Activated CD4-positive, alpha-beta T cell treated with anti-CD3 and anti-CD28 coated beads for 4 hours (primary cell): ENCODE data around the gene GALNT7.
A peak's percentile ranks its signal among the peaks of the same experiment; 100 is the strongest.
"Not testable (repeated sequence)": the region's sequence is repeated elsewhere in the genome, so short reads cannot be mapped to it uniquely, and the experiment has no call there.

ENCODE experiments used
- DNase-seq, 2 donors: peaks; one replicate each; pipeline ENCODE4 v3.0.0-alpha.2; 2020

Gene GALNT7, protein sequence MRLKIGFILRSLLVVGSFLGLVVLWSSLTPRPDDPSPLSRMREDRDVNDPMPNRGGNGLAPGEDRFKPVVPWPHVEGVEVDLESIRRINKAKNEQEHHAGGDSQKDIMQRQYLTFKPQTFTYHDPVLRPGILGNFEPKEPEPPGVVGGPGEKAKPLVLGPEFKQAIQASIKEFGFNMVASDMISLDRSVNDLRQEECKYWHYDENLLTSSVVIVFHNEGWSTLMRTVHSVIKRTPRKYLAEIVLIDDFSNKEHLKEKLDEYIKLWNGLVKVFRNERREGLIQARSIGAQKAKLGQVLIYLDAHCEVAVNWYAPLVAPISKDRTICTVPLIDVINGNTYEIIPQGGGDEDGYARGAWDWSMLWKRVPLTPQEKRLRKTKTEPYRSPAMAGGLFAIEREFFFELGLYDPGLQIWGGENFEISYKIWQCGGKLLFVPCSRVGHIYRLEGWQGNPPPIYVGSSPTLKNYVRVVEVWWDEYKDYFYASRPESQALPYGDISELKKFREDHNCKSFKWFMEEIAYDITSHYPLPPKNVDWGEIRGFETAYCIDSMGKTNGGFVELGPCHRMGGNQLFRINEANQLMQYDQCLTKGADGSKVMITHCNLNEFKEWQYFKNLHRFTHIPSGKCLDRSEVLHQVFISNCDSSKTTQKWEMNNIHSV

GRCh38 chr4:173168396-173169177 lies at the start of gene GALNT7:
Gene GALNT7 (plus strand): TSS chr4:173168811. CDS start chr4:173168836, 25 bp downstream.
- DNase-seq = peak; percentile 64 to 67

DNA sequence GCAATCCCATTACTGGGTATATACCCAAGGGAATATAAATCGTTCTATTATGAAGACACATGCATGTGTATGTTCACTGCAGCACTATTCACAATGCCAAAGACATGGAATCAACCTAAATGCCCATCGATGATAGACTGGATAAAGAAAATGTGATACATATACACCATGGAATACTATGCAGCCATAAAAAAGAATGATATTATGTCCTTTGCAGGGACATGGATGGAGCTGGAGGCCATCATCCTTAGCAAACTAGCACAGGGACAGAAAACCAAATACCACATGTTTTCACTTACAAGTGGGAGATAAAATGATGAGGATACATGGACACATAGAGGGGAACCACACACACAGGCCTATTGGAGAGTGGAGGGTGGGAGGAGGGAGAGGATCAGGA lies 49.8 kb upstream of the GALNT7 start:
- DNase-seq = not testable (repeated sequence)

- DNase-seq = no peak
Measured at GRCh38 chr4:173119818-173120217, 48.8 kb upstream of the GALNT7 start.

DNA sequence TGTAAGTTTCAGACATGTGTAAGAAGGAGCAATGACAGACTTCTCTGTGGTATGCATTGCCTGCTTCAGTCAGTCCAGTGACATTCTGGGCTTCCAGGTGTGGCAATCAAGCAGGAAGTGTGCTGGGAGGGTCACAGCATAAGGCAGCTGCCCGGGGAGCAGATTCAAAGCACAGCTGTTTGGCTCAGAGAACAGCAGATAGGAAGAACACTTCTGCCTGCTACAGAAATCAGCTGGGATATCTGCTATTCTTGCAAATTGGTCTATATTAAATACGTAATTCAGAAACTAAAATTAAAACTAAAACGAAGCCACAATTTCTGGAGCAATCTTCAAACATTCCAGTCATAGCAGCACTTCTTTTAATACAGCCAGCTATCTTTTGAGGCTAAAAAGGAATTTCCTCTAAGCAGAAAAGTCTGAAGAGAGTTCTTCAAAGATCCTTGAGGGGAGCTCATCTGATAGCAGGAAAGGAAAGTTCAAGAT lies 47.5 kb upstream of the GALNT7 start:
- DNase-seq = no peak

DNA sequence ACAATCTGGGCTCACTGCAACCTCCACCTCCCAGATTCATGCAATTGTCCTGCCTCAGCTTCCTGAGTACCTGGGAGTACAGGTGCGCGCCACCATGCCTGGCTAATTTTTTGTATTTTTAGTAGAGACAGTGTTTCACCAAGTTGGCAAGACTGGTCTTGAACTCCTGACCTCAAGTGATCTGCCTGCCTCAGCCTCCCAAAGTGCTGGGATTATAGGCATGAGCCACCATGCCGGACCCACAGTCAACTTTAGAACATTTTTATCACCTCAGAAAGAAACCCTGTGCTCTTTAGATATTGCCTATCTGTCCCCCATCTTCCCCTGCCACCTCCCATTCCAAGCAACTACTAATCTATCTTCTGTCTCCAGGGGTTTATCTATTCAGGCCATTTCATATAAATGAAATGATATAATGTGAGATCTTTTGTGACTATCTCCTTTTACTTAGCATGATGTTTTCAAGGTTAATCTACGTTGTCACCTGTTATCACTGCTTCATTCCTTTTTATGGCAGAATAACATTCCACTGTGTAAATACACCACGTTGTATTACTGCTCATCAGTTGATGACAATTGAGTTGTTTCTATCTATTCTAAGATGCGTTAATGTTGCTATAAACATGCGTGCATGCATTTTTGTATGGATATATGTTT lies 44.3 kb upstream of the GALNT7 start:
- no peak for DNase-seq

DNA sequence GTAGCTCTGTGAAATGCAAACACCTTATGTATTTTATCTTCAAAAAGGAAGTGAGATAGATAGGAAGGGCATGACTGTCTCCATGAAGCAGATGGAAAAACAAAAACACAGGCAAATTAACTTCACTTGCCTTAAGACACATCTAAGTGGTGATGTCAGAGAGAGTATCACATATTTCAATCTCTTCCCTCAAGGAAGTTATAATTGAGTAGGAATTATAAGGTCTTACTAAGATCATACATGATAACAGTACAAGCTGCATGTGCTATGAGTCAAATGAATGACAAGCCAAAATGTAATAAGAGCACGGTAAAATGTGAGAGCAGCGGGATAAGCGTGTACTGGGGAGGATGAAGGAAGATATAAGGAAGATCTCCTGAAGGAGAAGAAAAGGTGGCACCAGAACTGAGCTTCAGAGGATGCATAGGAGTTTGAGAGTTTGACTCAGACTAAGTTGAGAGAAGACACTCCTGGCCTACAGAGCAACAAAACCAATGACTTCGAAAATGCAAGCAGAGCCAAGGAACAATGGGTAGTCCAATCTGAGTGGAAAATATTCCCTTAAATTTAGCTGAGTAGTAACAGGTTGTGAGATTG lies 43.3 kb upstream of the GALNT7 start:
- no peak for DNase-seq

DNA sequence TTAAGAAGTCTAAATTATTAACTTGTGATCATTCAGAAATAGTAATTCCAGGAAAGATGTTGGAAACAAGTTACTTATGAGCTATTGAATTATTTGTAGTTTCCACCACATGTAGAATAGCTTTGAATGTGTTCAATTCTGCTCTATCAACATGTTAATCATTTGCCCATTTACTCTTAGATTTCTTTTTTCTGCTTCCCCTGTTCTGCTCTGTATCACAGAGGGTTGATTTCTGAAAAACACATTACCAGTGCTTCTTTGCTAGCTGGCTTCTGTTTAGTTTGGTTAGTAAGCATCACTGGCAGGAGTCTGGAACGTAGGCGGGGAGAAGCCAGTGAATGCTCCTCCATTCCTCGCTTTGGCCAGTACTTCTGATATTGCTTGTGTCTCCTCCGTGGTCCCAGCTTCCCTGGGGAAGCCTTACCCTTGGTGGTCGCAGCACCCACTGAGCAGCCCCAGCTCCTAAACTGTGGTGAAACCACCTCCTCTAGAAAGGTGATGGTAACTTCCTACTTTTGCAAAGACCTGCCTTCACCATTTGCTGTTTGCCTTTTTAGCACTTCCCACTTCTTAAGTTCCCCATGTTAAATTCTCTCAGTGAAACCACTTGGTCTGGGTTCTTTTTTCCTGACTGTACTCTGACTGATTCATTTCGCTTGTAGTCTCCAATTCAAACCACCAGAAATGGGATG lies 40.3 kb upstream of the GALNT7 start:
- DNase-seq = no peak

GRCh38 chr4:173130687-173131086 lies 37.9 kb upstream of the GALNT7 start:
- no peak for DNase-seq

- no peak for DNase-seq
Measured at GRCh38 chr4:173134426-173134825, 34.2 kb upstream of the GALNT7 start.

DNA sequence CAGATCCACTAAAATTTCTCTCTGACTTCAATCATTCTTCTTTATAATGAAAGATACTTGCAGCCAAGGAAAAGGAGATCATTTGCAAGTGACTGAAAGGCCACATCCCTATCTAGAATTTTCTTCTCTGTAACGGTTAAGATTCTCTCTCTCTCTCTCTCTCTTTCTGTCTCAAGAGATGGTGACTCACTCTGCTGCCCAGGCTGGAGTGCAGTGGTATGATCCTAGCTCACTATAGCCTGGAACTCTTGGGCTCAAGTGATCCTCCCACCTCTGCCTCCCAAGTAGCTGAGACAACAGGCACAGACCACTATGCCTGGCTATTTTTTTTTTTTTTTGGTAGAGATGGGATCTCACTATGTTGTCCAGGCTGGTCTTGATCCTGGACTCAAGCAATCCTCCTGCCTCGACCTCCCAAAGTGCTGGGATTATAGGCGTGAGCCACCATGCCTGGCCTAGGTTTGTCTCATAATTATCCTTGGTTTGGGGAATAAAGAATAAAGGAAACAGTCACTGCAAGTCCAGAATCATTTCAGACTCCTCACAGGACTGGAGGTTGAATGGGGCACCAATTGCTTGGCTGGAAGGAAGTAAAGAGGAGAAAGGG lies 33.3 kb upstream of the GALNT7 start:
- no peak for DNase-seq

- no peak for DNase-seq
Measured at GRCh38 chr4:173138624-173139023, 30.0 kb upstream of the GALNT7 start.

DNA sequence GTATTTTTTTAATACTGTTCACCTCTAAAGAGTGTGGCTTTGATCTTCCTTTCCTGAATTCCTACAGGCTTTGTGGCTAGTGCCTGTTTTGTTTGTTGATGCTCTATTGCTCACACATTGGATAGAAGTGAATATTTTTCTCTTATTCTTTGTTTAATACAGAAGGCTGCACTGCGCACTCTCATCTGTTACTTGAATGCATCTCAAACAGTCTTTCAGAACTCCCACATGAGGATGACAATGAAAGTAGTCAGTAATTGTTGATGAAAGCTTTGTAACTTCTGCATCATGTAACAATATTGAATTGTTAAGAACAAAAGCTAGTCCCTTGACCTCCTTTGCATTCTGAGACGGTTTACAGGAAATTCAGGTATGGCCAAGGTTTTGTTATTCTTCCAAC lies 29.1 kb upstream of the GALNT7 start:
- DNase-seq = no peak

- no peak for DNase-seq
Measured at GRCh38 chr4:173145131-173145530, 23.5 kb upstream of the GALNT7 start.

DNA sequence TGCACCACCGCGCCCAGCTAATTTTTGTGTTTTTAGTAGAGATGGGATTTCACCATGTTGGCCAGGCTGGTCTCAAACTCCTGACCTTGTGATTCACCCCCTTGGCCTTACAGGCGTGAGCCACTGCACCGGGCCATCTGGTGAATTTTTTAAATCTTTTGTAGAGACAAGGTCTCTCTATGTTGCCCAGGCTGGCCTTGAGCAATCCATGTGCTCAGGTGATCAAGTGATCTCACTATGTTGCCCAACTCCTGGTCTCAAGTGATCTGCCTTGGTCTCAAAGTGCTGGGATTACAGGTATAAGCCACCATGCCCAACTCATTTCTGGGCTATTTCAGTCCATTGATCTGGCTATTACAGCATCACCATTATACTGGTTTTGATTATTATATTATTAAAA lies 22.2 kb upstream of the GALNT7 start:
- no peak for DNase-seq

DNA sequence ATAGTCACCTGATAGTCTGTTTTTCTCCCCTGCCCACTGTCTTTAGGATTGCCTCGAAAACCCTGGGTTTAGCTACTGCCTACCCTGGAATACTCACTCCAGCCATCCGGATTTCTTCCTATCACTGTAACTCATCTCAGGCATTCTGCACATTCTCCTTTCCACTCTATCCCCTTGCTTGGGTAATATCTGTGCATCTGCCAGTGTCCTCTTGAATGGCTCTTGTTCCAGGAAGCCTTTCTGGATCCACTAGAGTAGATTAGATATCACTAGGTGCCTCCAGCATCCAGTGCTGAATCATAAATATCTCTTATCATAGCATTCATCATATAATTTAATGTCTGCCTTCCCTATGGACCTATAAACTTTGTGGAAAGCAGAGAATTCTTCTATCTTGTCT lies 17.1 kb upstream of the GALNT7 start:
- DNase-seq = no peak

GRCh38 chr4:173152104-173152503 lies 16.5 kb upstream of the GALNT7 start:
- no peak for DNase-seq

DNA sequence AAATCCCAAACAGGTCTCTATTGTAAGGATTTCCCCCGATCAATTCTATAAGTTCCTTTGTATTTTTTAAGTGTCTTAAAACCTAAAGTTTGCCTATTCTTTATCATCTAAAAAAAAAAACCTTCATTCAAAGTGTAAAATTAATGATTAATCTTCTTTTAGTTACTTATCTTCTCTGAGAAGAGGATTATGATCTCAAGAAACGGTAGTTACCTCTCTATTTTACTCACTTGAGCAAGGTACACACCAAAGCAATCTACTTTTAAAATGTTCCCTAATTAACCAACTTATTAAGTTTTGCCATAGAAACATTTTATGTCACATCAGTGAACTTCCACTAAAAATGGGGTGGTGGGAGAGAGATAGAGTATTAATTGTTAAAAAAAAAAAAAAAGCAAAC lies 15.2 kb upstream of the GALNT7 start:
- no peak for DNase-seq

DNA sequence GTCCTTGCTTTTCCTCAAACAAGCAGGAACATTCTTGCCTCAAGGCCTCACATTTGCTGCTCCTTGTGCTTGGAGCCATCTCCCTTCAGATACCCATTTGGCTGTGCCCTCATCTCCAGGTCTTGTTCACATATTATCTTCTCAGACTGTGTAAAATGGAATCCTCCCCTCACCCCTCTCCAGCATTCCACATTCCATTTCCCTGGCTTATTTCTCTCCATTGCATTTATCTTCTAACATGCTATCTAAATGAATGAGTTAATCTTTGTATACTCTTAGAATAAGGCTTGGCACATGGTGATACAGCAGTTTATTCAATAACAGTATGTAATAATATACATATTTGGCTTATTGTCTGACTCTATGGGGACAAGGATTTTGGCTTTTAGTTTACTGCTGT lies 8.8 kb upstream of the GALNT7 start:
- DNase-seq = no peak

- DNase-seq = no peak
Measured at GRCh38 chr4:173160871-173161270, 7.7 kb upstream of the GALNT7 start.

- no peak for DNase-seq
Measured at GRCh38 chr4:173161311-173161710, 7.3 kb upstream of the GALNT7 start.

DNA sequence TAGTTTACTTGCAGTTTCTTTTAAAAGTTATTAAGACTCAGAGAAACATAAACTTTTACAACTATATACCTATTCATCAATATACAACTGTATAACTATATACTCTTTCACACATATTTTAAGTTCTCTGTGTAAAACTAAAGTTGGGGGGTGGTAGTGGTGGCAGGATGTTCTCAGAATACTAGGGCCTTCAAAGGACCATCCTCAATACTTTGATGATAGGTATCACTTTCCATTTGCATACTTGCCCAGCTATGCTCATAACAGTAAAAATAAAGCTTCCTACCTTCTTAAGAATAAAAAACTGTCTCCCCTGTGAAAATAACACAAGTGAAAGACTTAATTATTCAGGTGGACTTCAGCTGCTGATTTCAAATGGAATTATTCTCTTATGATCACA lies 2.9 kb upstream of the GALNT7 start:
- DNase-seq = no peak

DNA sequence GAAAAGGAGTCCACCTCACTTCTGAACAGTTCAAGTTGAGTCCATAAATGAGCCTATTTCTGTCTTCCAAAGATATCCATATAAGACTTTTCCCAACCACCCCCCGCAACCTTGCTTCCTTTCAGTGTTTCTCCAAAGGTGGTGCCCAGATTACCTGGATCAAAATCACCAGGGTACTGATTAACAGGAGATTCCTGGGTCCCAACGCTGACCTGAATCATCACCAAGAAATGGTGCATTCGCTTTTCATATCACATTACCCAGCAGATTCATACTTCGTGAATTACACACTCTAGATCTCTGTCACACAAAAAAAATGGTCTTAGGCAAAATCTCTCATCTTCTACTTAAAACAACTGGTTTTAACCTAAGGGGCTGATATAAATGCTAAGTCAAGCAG lies 2.1 kb upstream of the GALNT7 start:
- DNase-seq = no peak
